Kidney (tissue), 14 donors: Measurements from ENCODE around the gene ACVR2A. TPM values are rescaled to one million over a fixed set of nuclear protein-coding genes. Genes with fewer than 3 reads are reported as not detected.

Experiments
- DNase-seq, 5 donors: peaks; one replicate each; pipeline ENCODE4 v3.0.0-alpha.2; 2013 to 2020
- FAIRE-seq: peaks from 2 replicates; lab custom pipeline; 2012; peaks lifted over from hg19 to GRCh38; lab: Jason Lieb, UNC
- H3K27ac ChIP-seq, 2 donors: one replicate each; pipeline ENCODE4 v1.7.0; 2013; ENCODE audit warnings: low read depth in 2 of 2, low read length in 2 of 2, inconsistent platforms in 1 of 2
- H3K27me3 ChIP-seq: one replicate; pipeline ENCODE4 v1.7.1; 2013; ENCODE audit warnings: low read length, inconsistent platforms; ENCODE audit not compliant: control insufficient read depth, insufficient read depth
- H3K36me3 ChIP-seq, 3 donors: one replicate each; pipeline versions ENCODE4 v1.7.0 to v1.7.1; 2013; ENCODE audit warnings: low read length in 3 of 3, control low read depth in 1 of 3, inconsistent platforms in 1 of 3; ENCODE audit not compliant: insufficient read depth in 3 of 3, control insufficient read depth in 2 of 3
- H3K4me1 ChIP-seq, 3 donors: one replicate each; pipeline versions ENCODE4 v1.7.0 to v1.7.1; 2013; ENCODE audit warnings: low read length in 3 of 3, inconsistent platforms in 1 of 3, low read depth in 1 of 3; ENCODE audit not compliant: control insufficient read depth in 2 of 3, insufficient read depth in 2 of 3
- H3K4me3 ChIP-seq, 3 donors: one replicate each; pipeline versions ENCODE4 v1.7.0 to v1.8.1; 2013; ENCODE audit warnings: low read length in 3 of 3, control low read depth in 1 of 3, inconsistent platforms in 1 of 3
- H3K9ac ChIP-seq, 3 donors: one replicate each; pipeline versions ENCODE4 v1.7.0 to v1.7.1; 2013; ENCODE audit warnings: low read length in 3 of 3, control low read depth in 1 of 3, inconsistent platforms in 1 of 3
- H3K9me3 ChIP-seq, 3 donors: one replicate each; pipeline versions ENCODE4 v1.7.0 to v1.7.1; 2013; ENCODE audit warnings: low read length in 3 of 3, control low read depth in 1 of 3, inconsistent platforms in 1 of 3; ENCODE audit not compliant: control insufficient read depth in 2 of 3, insufficient read depth in 1 of 3
- intact Hi-C: fragments of 100-400 bp; cut with DNase I; formaldehyde crosslinking; loops from one replicate; pipeline ENCODE4 v1.11.1; 2022
- polyA plus RNA-seq: library from polyadenylated mRNA; stranded (reverse); fragments of 350-450 nt; fragmentation: Illumina TruSeq; extraction: RNeasy Lipid Tissue Mini Kit (QIAGEN cat#74804); gene quantifications from one replicate; pipeline ENCODE4 v1.2.3, GENCODE V29; 2014; ENCODE audit warnings: low read depth, low replicate concordance; ENCODE audit not compliant: insufficient read depth
- total RNA-seq: library from RNA; stranded (reverse); fragmentation: NEBNext Ultra II Directional; extraction: Animal tissue kit (Norgen Biotek cat#: 25700); gene quantifications from one replicate; pipeline ENCODE4 v1.2.1, GENCODE V29; 2021
- TF ChIP-seq, protein P1 (sequence below): IDR thresholded peaks from 3 replicates; pipeline ENCODE4 v1.5.1; 2012; ENCODE audit warnings: mild to moderate bottlenecking, moderate library complexity, borderline replicate concordance; ENCODE audit not compliant: insufficient read depth; ENCODE audit errors: extremely low read depth
- donor health status: control.
- donor health status: control.
- donor health status: control.
- donor health status: control.
- donor health status: control.
- donor health status: DM: yes; HTN: yes; CAD: no.
- donor health status: Normal renal cell carcinoma (clear cell type).

Gene ACVR2A
- total and polyA plus RNA-seq, 2 donors from 2014 or later, result 7.6 to 18.4 TPM

DNA sequence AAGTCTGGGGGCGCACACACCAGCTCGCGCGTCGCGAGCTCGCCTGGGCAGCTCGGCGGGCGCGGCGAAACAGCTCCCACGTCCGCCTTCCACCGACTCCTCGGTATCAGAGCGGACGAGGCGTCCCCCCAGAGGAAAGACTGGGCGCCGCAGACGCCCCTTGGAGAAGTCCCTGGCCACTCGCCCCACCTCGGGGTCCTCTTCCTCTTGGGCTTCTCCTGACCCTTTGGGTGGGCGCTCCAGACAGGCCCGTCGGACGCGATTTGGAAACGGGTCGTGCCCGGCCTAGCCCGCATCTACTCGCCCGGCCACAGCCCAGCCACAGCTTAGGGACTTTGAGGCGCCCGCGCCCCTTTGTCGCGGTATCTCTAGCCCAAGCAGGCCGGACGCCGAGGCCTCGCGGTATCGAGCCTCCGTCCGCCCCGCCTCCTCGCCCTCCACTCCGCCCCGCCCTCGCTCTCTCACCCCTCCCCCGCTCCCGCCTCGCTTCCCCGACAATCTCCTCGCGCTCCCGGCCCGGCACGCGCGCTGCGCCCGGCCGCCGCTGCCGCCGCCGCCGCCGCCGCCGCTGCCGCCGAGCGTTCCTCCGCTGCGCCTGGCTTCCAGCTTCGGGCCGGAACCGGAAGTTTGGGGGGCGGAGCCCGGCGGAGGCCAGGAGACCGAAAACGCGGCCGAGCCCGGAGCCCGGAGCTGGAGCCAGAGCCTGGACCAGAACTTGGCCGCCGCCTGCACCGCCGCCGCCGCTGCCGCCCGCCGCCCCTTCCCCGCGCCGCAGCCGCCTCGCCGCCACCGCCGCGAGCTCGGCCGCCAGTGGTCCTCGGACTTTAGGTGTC lies 749 bp upstream of the ACVR2A start:
- TF ChIP-seq, protein P1, sequence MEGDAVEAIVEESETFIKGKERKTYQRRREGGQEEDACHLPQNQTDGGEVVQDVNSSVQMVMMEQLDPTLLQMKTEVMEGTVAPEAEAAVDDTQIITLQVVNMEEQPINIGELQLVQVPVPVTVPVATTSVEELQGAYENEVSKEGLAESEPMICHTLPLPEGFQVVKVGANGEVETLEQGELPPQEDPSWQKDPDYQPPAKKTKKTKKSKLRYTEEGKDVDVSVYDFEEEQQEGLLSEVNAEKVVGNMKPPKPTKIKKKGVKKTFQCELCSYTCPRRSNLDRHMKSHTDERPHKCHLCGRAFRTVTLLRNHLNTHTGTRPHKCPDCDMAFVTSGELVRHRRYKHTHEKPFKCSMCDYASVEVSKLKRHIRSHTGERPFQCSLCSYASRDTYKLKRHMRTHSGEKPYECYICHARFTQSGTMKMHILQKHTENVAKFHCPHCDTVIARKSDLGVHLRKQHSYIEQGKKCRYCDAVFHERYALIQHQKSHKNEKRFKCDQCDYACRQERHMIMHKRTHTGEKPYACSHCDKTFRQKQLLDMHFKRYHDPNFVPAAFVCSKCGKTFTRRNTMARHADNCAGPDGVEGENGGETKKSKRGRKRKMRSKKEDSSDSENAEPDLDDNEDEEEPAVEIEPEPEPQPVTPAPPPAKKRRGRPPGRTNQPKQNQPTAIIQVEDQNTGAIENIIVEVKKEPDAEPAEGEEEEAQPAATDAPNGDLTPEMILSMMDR, result no peak
- Histone ChIP-seq H3K27me3 (no peaks in the 10 kb centered on the region), H3K9ac (peak overlapping the region; percentile 83 to 90 (median 84)), H3K9me3 (no peaks in the 10 kb centered on the region), H3K36me3 (no peaks in the 10 kb centered on the region), H3K4me3 (peak overlapping the region; percentile 79 to 90 (median 80)), H3K4me1 (peaks cover 0 to 10% (median 3%) of the 10 kb centered on the region in 3 donors), H3K27ac (peak overlapping the region; percentile 89 to 96)
- intact Hi-C loops, result no loop called here
- FAIRE-seq (no peak), DNase-seq (peak; percentile 94 to 98 (median 96))

DNA sequence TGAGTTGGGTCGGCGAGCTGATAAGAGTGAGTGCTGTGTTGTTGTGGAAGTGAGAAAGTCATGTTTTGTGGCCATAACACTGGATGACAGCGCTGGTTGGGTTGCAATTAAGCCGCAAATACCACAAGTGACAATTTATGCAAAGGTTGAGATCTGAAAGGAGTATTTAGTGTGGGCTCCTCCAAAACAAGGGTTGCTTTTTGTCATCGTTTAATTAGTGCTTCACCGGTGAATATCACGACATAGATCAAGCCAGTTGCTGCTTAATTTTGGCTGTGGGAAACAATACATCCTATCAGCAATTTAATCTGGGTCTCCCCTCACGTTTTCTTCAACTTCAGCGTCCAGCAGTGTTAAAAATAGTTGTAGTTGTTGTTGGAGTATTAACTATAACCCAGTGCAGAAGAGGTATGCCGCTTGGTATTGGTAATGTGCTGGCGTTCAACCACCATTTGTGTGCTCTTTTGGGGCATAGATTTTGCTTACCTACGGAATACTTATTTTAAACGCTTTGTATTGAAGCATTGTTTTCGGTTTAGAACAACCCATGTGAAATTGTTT lies 662 bp downstream of the ACVR2A start:
- Histone ChIP-seq H3K4me1 (peaks cover 0 to 10% (median 3%) of the 10 kb centered on the region in 3 donors), H3K27ac (peak overlapping the region in 1 of 2 donors; percentile 77), H3K9ac (peak overlapping the region; percentile 43 to 80 (median 46)), H3K36me3 (peaks cover 0 to 2% (median 0%) of the 10 kb centered on the region in 3 donors), H3K27me3 (no peaks in the 10 kb centered on the region), H3K9me3 (no peaks in the 10 kb centered on the region), H3K4me3 (peak overlapping the region; percentile 71 to 95 (median 78))
- TF ChIP-seq, protein P1, result no peak
- DNase-seq, result peak in 2 of 5 donors; percentile 33 to 54
- intact Hi-C loops, result no loop called here
- FAIRE-seq, result no peak

DNA sequence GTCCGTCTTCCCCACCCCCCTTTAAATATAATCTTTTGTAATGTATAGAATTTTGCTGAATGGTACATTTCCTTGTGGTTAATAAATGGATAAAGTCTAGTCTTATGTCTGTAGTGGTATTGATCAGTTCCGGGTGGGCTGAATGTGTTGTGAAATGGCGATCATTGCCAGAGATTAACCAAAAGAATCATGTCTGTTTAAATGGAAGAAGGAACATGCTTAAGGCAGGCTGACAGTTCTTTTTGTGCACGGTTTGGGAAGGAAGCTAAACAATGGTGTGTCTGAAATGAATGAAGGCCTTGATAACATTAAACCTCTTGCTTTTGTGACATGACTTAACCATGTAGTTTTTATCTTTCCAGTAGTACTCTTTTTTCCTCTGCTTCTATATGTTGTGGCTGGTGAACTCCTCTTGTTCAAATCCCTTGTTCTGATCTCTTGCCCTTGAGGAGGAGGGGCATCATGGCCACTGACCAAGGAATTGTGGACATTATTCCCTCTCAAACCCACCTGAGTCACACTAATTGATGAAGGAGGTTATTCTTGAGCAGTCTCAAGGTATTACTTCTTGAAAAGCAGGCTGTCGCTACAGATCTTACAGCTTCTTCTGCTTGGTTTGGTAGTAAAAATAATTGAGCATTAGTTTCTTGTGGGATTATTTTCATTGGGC lies 1.7 kb downstream of the ACVR2A start:
- TF ChIP-seq, protein P1, result no peak
- H3K27ac ChIP-seq, result no peak overlapping the region
- FAIRE-seq, result no peak

More for the DNA sequence above, 1.7 kb downstream of the ACVR2A start:
- no peaks in the 10 kb centered on the region for H3K27me3 ChIP-seq
- DNase-seq, result peak in 2 of 5 donors; percentile 22 to 28
- intact Hi-C loops, result no loop called here
- peaks cover 0 to 10% (median 3%) of the 10 kb centered on the region in 3 donors for H3K4me1 ChIP-seq
- H3K9ac ChIP-seq, result peak overlapping the region; percentile 43 to 77 (median 46)
- H3K9me3 ChIP-seq, result no peaks in the 10 kb centered on the region
- peak overlapping the region; percentile 71 to 95 (median 78) for H3K4me3 ChIP-seq
- H3K36me3 ChIP-seq, result peaks cover 0 to 2% (median 0%) of the 10 kb centered on the region in 3 donors
